ENCODE results near the gene BCL2L12.

Gene BCL2L12

DNA sequence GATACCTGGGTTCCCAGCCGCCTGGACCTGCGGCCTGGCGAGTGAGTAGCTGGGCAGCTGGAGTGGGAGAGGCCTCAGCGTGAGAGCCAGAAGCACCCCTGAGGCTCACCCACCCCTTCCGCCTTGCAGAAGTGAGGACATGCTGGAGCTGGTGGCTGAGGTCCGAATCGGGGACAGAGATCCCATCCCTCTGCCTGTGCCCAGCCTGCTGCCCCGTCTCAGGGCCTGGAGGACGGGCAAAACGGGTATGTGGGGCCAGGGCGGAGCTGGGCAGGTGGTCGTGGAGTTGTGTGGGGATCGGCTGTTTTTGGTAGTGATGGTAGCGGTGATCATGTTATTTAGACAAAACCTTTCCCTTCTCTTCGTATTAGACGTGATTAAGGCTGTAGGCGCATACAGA is 19.1 kb upstream of the BCL2L12 start:
- Histone ChIP-seq H3K4me2 (ENCODE audit: low read length) (no peak overlapping the region), H3K27me3 (ENCODE audit: control insufficient read depth, low read length) (no peaks in the 10 kb centered on the region), H3K27ac (ENCODE audit: low read depth, low read length) (no peak overlapping the region), H3K9me3 (ENCODE audit: control insufficient read depth, insufficient read depth, low read length) (no peaks in the 10 kb centered on the region), H3K79me2 (ENCODE audit: control insufficient read depth, low read length) (peaks cover 69% of the 10 kb centered on the region), H3K36me3 (ENCODE audit: control insufficient read depth, low read length) (peaks cover 67% of the 10 kb centered on the region), H3K4me3 (ENCODE audit: low read length) (no peak overlapping the region), H3K4me1 (ENCODE audit: control insufficient read depth, low read length) (peaks cover 12% of the 10 kb centered on the region), H3F3A (ENCODE audit: control insufficient read depth, insufficient read depth) (no peaks in the 10 kb centered on the region), H3K9me2 (replicated peaks; ENCODE audit: control insufficient read depth, low read length) (no peaks in the 10 kb centered on the region), H4K20me1 (ENCODE audit: control insufficient read depth, insufficient read depth, low read depth, low read length) (no peaks in the 10 kb centered on the region)
- TF ChIP-seq EZH2phosphoT487 (IDR thresholded peaks at IDR 0.05; ENCODE audit: borderline replicate concordance, low read length): no peak
- TF ChIP-seq, protein P1, sequence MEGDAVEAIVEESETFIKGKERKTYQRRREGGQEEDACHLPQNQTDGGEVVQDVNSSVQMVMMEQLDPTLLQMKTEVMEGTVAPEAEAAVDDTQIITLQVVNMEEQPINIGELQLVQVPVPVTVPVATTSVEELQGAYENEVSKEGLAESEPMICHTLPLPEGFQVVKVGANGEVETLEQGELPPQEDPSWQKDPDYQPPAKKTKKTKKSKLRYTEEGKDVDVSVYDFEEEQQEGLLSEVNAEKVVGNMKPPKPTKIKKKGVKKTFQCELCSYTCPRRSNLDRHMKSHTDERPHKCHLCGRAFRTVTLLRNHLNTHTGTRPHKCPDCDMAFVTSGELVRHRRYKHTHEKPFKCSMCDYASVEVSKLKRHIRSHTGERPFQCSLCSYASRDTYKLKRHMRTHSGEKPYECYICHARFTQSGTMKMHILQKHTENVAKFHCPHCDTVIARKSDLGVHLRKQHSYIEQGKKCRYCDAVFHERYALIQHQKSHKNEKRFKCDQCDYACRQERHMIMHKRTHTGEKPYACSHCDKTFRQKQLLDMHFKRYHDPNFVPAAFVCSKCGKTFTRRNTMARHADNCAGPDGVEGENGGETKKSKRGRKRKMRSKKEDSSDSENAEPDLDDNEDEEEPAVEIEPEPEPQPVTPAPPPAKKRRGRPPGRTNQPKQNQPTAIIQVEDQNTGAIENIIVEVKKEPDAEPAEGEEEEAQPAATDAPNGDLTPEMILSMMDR (IDR thresholded peaks at IDR 0.05; ENCODE audit: low read depth, low read length, poor library complexity, severe bottlenecking): no peak

DNA sequence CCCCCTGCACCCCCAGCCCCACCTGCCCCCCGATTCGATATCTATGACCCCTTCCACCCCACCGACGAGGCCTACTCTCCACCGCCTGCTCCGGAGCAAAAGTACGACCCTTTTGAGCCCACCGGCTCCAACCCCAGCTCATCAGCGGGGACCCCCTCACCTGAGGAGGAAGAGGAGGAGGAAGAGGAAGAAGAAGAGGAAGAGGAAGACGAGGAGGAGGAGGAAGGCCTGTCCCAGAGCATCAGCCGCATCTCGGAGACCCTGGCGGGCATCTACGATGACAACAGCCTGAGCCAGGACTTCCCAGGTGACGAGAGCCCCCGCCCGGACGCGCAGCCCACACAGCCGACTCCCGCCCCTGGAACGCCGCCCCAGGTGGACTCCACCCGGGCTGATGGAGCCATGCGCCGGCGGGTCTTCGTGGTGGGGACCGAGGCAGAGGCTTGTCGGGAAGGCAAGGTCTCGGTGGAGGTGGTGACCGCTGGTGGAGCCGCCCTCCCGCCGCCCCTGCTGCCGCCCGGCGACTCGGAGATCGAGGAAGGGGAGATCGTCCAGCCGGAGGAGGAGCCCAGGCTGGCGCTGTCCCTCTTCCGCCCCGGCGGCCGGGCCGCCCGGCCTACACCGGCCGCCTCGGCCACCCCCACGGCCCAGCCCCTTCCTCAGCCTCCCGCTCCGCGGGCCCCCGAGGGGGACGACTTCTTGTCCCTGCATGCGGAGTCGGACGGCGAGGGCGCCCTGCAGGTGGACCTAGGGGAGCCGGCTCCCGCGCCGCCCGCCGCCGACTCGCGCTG is 14.5 kb upstream of the BCL2L12 start:
- no peaks in the 10 kb centered on the region for H3K4me1 ChIP-seq (ENCODE audit: control insufficient read depth, low read length)

DNA sequence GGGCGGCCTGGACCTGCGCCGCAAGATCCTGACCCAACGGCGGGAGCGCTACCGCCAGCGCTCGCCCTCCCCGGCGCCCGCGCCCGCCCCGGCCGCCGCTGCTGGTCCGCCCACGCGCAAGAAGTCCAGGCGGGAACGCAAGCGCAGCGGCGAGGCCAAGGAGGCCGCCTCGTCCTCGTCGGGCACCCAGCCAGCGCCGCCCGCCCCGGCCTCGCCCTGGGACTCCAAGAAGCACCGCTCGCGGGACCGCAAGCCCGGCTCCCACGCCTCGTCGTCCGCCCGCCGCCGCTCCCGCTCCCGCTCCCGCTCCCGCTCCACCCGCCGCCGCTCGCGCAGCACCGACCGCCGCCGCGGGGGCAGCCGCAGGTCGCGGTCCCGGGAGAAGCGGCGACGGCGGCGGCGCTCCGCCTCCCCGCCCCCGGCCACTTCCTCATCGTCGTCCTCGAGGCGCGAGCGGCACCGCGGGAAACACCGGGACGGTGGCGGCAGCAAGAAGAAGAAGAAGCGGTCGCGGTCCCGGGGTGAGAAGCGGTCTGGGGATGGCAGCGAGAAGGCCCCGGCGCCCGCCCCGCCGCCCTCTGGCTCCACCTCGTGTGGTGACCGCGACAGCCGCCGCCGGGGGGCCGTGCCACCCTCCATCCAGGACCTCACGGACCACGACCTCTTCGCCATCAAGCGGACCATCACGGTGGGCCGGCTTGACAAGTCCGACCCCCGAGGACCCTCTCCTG is 13.7 kb upstream of the BCL2L12 start:
- Histone ChIP-seq H3K27ac (ENCODE audit: low read depth, low read length) (no peak overlapping the region), H3K36me3 (ENCODE audit: control insufficient read depth, low read length) (peaks cover 71% of the 10 kb centered on the region), H3F3A (ENCODE audit: control insufficient read depth, insufficient read depth) (no peaks in the 10 kb centered on the region), H4K20me1 (ENCODE audit: control insufficient read depth, insufficient read depth, low read depth, low read length) (no peaks in the 10 kb centered on the region), H3K79me2 (ENCODE audit: control insufficient read depth, low read length) (peaks cover 20% of the 10 kb centered on the region), H3K4me1 (ENCODE audit: control insufficient read depth, low read length) (no peaks in the 10 kb centered on the region), H3K9me3 (ENCODE audit: control insufficient read depth, insufficient read depth, low read length) (no peaks in the 10 kb centered on the region), H3K4me2 (ENCODE audit: low read length) (no peak overlapping the region), H3K27me3 (ENCODE audit: control insufficient read depth, low read length) (no peaks in the 10 kb centered on the region), H3K9me2 (replicated peaks; ENCODE audit: control insufficient read depth, low read length) (no peaks in the 10 kb centered on the region), H3K4me3 (ENCODE audit: low read length) (no peak overlapping the region)
- no peak for TF ChIP-seq EZH2phosphoT487 (IDR thresholded peaks at IDR 0.05; ENCODE audit: borderline replicate concordance, low read length)
- TF ChIP-seq, protein P1 (IDR thresholded peaks at IDR 0.05; ENCODE audit: low read depth, low read length, poor library complexity, severe bottlenecking): no peak

More for the DNA sequence above, 14.5 kb upstream of the BCL2L12 start:
- Histone ChIP-seq H3K4me3 (ENCODE audit: low read length) (no peak overlapping the region), H4K20me1 (ENCODE audit: control insufficient read depth, insufficient read depth, low read depth, low read length) (no peaks in the 10 kb centered on the region), H3K36me3 (ENCODE audit: control insufficient read depth, low read length) (peaks cover 71% of the 10 kb centered on the region), H3K79me2 (ENCODE audit: control insufficient read depth, low read length) (peaks cover 27% of the 10 kb centered on the region), H3K4me2 (ENCODE audit: low read length) (no peak overlapping the region), H3K9me3 (ENCODE audit: control insufficient read depth, insufficient read depth, low read length) (no peaks in the 10 kb centered on the region), H3K27ac (ENCODE audit: low read depth, low read length) (no peak overlapping the region), H3K9me2 (replicated peaks; ENCODE audit: control insufficient read depth, low read length) (no peaks in the 10 kb centered on the region), H3F3A (ENCODE audit: control insufficient read depth, insufficient read depth) (no peaks in the 10 kb centered on the region), H3K27me3 (ENCODE audit: control insufficient read depth, low read length) (no peaks in the 10 kb centered on the region)
- TF ChIP-seq, protein P1 (IDR thresholded peaks at IDR 0.05; ENCODE audit: low read depth, low read length, poor library complexity, severe bottlenecking): no peak
- no peak for TF ChIP-seq EZH2phosphoT487 (IDR thresholded peaks at IDR 0.05; ENCODE audit: borderline replicate concordance, low read length)
